COLO668 (cell line): Measurements from ENCODE around the gene FYB2.

ENCODE experiments used
- DNase-seq: peaks from one replicate; lab custom pipeline; 2025; ENCODE audit not compliant: unreplicated experiment; lab: John Stamatoyannopoulos, UW

The FYB2 gene

DNA sequence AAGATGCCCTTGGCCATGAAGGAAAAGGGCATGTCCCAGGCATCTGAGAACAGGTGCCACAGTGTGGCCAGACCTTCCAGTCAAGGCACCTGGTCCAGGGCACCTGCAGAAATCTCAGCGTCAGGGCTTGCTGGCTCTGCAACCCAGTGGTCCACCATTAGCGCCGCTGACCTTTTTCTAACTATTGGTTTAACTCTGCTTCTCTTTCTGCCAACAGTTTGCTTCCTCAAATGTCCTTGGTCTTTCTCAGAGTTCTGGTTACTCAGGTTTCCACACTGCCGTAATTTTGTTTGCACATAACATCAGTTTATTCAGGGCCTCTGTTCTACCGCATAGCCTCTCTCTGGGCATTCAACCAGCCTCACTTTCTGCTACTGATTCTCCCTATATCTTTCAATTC lies 16.5 kb upstream of the FYB2 start:
- DNase-seq = no peak

DNA sequence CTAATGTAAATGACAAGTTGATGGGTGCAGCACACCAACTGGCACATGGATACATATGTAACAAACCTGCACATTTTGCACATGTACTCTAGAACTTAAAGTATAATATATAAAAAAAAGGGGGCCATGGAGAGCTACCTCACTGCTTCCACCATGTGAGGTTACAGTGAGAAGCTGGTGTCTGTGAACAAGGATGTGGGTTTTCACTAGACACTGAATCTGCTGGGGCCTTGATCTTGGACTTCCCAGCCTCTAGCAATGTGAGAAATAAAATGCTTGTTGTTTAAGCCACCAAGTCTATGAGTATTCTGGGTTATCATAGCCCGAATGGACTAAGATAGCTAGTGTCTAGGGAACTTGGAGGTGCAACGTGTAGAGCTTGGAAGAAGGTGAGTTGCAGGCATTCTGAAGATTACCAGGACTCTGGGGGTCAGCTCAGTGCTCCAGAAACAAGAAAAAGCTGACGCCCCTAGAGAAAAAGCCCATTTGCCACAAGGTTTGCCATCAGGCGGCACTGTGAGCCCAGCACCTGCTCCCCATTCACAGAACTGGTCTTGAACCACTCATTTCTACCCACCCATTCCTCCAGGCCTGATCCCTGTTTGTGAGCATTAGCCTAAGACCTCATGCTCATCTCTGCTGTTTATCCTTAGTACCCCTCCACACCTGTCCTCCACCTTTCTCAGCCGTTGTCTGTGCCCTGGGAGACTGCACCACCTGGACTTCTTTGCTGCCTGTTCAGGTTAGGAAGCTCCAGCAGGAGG lies 15.1 kb upstream of the FYB2 start:
- DNase-seq = no peak

DNA sequence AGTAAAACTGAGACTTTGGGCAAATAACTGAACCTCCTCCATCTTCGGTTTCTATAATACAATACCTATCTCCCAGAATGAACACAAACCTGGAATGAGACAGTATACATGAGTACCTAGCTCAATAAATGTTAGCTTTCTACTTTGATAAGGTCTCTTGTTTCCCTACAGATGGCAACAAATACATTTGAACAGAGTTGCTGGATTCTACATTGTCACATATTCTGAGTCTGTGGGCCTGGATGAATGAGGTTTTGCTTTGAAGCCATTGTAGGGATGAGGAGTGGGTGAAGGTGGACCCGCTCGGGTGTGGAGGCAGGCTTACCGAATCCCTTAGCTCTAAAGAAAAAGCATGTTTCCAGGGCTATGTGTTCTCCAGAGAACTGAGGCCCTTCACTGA lies 13.9 kb upstream of the FYB2 start:
- no peak for DNase-seq

DNA sequence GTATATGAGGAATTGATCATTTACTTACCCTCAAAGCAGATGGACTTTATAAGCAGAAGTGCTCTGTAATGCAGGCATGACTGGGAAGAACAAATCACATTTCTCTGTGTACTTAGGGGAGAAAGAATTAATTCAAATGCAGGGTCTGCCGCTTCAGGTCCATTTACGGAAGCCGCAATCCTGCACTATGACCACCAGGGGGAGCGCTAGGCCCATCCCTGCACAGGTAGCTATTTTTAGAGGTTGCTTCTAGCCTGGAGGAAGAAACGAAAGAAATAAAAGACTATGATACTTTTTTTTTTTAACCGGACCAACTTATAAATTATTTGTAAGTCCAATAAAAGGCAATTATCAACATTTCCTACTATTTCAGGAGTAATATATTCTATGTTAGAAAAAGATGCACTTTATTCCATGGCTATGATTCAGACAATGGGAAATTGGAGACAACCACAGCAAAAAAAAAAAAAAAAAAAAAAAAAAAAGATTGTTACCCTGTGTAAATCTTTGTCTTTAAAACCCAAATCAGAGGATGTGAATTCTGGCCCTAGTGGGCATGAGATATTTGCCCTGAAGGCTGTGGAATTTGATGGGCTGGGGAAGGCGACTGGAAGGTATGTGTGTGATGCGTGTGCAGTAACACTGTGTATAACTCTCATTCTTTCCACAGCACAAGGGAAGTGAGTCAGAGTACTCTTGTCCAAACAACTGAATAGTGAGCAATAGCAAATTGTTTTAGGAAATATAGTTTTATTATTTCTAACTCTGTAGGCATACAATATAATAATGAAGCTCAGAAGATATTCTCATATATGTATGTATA lies 12.9 kb upstream of the FYB2 start:
- peak; percentile 81 for DNase-seq

DNA sequence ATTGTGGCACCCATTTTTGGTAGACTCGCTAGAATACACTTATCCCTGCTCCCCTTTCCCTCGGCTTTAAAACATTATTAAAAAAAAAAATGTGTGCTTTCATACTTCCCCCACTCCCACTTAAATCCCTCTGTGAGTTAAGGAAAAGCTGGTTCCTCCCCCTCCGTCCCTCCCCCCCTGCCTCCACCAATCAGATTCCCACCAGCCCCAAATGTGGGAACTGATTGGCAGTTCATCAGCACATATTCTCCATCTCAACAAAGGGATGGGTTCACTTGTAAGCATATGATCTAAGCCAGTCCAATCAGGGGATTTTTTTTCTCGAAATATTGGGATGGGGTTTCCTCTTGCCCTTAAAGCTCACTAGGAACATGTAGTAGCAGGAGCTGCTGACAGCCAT lies 10.8 kb upstream of the FYB2 start:
- no peak for DNase-seq

DNA sequence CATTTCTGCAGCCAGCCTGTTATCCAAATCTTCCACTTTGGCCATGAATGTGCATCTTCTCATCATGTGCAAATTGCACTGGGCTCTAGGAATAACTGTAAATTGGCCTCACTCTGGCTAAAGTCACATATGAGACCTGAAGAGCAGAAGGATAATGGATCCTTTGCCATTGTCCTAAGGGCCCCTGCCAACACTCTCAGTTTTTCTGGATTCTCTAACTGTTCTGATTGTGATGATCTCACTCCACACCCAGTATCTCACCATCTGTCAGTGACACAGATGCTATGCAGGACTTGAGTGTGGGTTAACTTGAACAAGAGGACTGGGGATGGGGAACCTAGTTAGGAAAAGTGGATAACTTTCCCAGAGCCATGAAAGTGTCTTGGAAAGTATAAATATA lies 8.5 kb upstream of the FYB2 start:
- no peak for DNase-seq

DNA sequence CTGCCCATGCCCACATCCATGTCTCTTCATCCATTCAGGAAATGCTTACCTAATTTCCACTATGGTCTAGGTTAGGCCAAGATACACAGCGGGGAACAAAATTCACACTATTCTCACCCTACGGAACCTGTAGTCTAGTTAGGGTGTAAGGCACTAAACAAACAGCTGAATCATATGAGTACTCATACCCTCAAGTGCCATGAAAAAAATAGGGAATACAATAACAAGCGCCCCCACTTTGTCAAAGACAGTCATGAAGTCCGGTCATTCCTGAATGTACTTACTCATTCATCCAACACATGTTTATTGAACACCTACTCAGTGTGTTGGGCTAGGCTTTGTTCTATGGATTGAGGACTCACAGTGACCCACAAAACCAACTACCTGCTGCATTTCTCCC lies 6.2 kb upstream of the FYB2 start:
- no peak for DNase-seq

DNA sequence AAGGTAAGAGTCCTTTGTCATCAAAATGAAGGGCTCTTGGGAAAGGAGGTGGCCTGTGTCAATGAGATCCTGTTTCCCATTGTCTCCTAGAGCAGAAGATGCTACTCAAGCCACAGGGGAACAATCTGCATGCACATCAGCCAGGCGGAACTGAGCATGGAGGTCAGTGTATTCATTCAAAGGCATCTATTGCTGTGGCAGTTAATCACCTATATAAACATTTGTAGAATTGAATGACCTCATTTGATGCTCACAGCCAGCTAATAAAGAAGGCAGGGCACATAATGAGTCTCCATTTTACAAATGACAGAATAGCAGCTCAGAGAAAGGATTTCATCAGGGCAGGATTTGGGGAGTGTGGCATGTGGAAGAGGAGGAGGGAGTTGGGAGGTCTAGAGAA lies 5.7 kb upstream of the FYB2 start:
- peak; percentile 88 for DNase-seq

DNA sequence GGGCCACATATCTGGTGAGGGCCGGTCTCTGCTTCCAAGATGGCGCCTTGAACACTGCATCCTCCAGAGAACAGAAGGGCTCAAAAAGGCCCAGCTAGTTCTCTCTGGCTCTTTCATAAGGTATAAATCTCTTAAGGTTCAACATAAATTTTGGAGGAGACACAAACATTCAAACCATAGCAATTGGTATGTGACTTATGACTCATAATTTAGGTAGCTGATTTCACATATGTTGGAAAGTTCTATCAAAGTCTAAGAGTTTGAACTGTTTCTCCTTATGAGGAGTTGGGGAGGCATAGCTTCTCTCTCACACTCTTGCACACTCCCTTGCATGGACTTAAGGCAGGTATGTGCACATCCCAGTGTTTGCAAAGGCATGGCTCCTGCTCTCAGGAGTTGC lies 5.1 kb upstream of the FYB2 start:
- no peak for DNase-seq

DNA sequence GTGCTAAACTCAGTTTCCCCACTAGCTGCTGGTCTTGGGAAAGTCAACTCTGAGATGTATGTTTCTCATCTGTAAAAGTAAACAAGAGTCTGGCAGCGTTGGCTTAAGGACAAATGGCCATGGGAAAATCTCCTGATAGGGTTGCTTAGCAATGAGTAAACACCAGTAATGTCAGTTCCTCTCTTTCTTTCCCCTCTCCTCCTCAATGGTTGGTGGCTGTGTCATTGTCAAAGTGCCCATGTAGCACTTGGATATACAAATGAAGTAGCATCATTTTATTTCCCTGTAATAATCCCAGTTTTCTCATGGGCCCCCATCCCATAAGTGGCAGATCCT lies 2.2 kb upstream of the FYB2 start:
- peak; percentile 57 for DNase-seq

DNA sequence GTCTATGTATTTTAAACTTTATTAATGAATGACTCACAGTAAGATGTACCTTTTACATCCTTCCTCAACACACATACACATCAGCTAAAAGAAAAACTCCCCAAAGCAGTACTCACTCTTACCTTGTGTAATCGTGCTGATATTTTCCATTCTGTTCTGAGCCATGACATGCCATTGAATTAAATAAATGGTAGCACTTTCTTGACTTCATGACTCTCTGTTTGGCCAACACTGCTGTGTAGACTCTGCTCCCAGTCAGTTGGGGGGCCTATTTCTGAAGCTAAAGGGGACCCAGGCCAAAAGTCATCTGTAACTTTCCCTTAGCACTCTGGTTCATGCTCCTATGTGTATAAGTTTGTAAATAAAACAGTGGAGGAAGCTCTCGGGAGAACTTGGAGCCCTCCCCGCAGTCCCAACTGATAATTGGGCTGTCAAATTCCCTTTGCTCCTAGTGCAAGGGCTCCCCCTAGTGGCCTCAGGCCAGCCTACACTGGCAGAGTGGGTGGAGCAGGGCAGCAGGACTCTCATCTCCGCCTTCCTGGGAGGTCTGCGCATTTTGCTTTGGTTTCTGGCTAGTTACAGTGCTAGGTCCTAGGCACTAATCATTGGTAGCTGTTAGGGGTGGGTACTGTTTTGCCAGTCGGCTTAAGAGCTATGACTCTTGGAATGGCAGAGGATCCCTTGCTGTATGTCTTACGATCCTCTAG lies 1.7 kb upstream of the FYB2 start:
- peak; percentile 94 for DNase-seq

DNA sequence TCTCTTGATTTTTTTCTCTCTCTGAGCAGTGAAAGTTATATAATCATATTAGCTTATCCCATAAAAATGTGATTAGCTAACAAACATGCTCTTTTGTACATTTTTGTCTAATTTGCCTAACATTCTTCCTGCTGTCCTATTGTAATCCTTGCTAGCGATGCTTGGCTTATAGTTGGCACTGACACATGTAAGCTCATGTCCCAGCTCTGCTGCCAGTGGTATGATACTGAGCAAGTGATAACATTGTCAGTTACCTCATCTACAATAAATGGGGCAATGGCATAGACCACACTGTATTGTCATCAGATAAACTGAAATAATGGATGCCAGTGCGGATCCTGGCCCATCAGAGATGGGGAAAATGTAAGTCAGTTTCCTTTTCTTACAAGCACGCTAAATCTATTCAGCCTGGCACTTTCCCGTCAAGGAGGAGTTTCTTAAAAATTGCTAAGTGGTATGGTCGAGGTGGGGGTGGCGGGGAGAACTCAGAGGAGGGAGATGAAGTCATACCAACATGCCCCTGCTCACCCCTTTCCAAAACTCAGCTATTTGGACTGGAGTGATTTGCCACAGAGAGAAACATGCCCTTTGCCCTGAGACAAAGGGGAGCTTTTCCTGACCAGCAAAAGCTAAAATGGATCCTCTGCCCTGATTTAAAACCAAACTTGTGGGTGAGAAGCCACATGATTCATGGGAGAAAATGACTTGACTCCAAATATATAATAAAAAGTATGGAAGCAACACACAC lies 1.3 kb downstream of the FYB2 start:
- no peak for DNase-seq

DNA sequence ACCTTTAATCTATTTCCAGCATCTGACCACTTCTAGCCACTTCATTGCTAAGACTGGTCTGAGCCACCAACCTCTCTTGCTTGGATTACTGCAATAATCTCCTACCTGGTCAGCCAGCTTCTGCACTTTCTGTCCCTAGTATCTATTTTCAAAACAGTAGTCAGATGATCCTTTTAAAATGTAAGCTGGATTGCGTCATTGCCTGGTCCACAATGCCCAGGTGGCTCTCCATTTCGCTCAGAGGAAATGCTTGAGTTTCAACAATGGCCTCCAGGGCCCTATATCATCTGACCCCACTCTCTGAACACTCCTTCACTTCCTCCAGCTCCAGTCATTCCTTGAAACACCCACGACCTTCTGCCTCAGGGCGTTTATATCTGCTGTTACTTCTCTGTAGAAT lies 2.3 kb downstream of the FYB2 start:
- DNase-seq = peak; percentile 73

DNA sequence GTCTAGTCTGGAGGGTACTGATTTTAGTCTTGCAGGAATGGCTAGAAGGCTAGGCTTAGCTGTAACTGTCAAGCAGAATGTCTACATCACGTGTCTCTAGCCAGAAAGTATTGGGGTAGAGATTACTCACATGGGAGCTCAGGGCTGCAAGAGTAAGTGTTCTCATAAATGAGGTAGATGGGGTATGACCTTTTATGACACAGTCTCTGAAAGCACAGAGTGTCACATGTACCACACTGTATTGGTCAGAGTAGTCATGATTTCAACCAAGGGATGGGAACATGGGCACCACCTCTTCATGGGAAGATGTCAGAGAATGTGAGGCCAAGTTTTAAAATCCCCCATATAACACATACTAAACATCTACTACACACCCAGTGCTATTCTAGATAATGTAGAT lies 2.9 kb downstream of the FYB2 start:
- no peak for DNase-seq

DNA sequence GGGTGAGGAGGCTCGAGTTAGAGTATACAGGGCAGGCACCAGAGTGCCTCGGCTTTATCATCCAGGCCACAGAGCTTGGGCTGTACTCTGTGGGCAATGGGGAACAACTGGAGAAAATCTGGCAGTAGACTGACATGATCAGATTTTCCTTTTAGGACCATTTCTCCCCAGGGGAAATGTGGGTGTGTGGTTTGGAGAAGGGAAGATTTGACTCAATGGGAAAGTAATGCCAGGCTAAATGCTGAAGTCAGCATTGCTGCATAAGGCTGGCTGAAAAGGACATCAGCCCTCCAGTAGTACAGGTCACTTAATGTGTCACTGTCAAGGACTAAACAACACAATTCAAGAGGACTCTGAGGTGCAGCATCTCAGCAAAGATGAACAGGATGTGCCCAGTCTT lies 5.0 kb downstream of the FYB2 start:
- no peak for DNase-seq

DNA sequence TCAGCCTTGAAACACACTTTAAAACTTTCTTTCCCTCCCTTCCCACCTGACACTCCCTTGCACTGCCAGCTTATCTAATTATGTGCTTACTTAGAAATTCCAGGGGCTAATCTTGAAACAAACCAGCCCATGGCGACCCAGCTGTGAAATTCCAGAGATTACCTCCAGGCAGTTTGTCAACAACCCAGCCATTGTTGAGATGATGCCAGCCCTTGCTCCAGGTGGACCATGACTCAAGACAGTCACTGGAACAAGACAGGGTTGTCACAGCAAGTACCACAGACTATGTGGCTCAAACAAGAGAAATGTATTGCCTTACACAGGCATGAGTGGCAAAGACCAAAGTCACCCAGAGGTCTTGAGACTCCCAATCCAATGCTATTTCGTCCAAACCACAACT lies 7.9 kb downstream of the FYB2 start:
- DNase-seq = no peak

DNA sequence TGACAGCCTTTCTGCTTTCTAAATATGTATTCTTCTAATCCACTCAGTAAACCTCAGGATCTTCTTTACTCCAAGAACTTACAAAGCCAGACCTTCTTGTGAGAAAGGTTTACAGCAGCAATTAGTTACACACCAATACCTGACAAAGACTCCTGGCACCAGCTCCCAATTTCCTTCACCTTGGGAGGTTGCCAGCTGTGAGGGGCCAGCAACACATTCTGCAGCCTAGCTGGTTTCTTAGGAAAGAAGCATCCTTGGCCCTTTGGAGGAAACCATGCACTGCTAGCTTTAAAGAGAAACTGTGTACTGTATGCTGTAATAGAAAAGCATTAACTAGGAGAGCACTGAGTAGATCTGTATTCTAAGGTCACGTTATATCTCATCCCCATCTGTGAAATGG lies 10.8 kb downstream of the FYB2 start:
- DNase-seq = no peak

DNA sequence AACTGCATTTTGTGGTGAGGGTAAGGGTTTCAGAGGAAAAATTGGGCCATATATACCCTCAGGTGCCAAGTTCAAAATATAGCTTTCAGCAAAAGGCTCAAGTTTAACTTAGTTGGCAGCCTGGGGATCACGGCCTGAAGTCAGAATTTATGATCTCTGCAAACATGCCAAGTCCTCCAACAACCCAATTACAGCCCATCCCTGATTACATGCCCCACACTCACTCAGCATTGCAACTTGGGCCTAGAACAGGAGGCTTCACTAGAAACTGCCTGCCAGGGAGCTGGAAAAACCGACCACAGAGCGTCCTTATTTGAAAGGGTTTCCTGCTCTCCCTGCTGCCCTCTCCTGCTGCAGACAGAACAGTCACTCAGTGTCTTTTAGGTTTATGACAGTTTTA lies 12.4 kb downstream of the FYB2 start:
- DNase-seq = no peak

DNA sequence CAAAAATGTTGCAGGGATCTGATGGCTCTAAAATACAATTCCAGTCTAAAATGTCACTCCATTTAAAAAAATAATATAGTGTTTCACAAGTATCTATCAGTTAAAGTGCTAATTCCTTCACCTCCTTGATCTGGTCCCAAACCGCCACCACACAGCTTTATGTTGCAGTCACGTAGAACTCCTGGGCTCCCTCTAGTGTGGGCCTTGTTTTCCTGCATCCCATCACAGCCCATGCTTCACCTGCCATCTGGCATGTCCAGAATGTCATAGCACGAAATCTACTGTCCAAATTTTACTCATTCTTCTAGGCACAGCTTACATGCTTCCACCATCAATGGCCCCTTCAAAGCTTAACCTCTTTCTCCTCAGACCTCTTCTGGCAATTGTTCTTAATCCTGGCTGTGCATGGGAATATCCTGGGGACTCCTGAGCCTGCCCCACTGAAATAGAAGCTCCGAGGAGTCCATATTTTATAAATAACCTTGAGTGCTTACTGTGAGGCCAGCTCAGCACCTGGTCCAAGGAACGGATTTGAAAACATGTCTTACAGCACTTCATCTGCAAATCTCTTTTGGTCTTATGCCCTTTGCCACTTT lies 15.5 kb downstream of the FYB2 start:
- peak; percentile 56 for DNase-seq

DNA sequence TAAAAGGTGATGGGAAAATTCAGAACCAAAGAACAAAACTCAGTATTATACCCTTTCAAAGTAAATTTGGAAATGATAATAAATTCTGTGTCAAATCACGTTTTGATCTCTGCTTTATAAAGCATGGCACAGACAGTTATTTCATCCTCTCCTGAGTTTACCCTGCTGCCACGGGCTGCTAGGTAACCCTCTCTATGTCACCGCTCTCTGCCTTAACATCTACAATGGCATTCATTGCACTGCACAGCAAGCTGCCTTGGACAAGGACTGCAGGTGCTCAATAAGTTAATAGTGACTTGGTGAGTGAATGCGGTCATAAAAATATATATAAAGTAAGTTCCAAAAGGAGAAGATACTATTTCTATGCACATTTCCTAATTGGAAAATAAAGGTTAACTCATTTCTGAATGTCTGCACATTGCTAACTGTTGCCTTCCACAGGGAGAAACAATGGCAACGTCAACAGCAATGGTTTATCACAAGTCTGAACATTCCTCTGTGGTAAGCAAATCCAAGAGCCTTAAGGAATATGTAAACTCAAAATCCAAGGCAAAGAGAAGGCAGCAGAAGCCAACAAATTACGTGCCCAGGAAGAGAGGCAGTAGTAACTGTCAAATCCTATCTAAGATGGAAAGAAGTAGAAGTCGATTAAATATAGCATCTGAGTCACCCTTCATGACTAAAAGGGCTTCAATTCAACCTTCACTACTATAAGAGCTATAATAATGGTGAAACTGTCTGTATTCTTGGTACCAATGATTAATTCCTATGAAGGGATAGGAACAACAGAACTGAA lies 19.4 kb downstream of the FYB2 start:
- DNase-seq = no peak
